Parathyroid adenoma (tissue), 2 donors: ENCODE measurements around the gene PPM1K.

Experiments used
- H2AFZ ChIP-seq: fragments of 300-600 bp; sonication (generic); one replicate; pipeline ENCODE4 v1.7.0; 2017; ENCODE audit warnings: antibody characterized with exemption, mild to moderate bottlenecking
- H3K27ac ChIP-seq: fragments of 300-600 bp; sonication (generic); one replicate; pipeline ENCODE4 v1.7.0; 2017
- H3K27me3 ChIP-seq: fragments of 300-600 bp; sonication (generic); one replicate; pipeline ENCODE4 v1.7.0; 2017; ENCODE audit warnings: low read length; ENCODE audit not compliant: control insufficient read depth, insufficient read depth
- H3K36me3 ChIP-seq: fragments of 300-600 bp; sonication (generic); one replicate; pipeline ENCODE4 v1.7.0; 2017; ENCODE audit warnings: low read length; ENCODE audit not compliant: control insufficient read depth, insufficient read depth
- H3K4me1 ChIP-seq: fragments of 300-600 bp; sonication (generic); one replicate; pipeline ENCODE4 v1.7.0; 2017; ENCODE audit warnings: control low read depth
- H3K4me2 ChIP-seq: fragments of 300-600 bp; sonication (generic); one replicate; pipeline ENCODE4 v1.7.0; 2017; ENCODE audit warnings: low read length
- H3K4me3 ChIP-seq: fragments of 300-600 bp; sonication (generic); one replicate; pipeline ENCODE4 v1.7.0; 2017; ENCODE audit warnings: low read depth, low read length
- H3K79me2 ChIP-seq: fragments of 300-600 bp; sonication (generic); one replicate; pipeline ENCODE4 v1.7.0; 2017; ENCODE audit warnings: control low read depth
- H3K9ac ChIP-seq: fragments of 300-600 bp; sonication (generic); one replicate; pipeline ENCODE4 v1.7.0; 2017; ENCODE audit warnings: mild to moderate bottlenecking
- H3K9me3 ChIP-seq: fragments of 300-600 bp; sonication (generic); one replicate; pipeline ENCODE4 v1.7.0; 2017; ENCODE audit warnings: low read length; ENCODE audit not compliant: control insufficient read depth
- CTCF ChIP-seq: fragments of 300-600 bp; sonication (generic); IDR thresholded peaks from one replicate; pipeline ENCODE4 v1.7.0; 2017; ENCODE audit warnings: antibody characterized with exemption, mild to moderate bottlenecking
- donor health status: primary hyperparathyroidism.

PPM1K gene

GRCh38 chr4:88284439-88285234, at the start of gene PPM1K:
Gene PPM1K (minus strand): TSS chr4:88284561. CDS start chr4:88278583, 5,978 bp downstream.
- H3K9me3 ChIP-seq, result no peaks in the 10 kb centered on the region
- peaks cover 2% of the 10 kb centered on the region for H3K4me1 ChIP-seq
- peaks cover 9% of the 10 kb centered on the region for H3K79me2 ChIP-seq
- peak within 1 kb of the TSS; percentile 95 for H3K4me3 ChIP-seq
- H3K27ac ChIP-seq, result peak within 1 kb of the TSS; percentile 94
- no peak within 1 kb of the TSS for H3K9ac ChIP-seq
- no peaks in the 10 kb centered on the region for H3K36me3 ChIP-seq
- H2AFZ ChIP-seq, result peak within 1 kb of the TSS; percentile 89
- H3K4me2 ChIP-seq, result peak within 1 kb of the TSS; percentile 54
- peak; percentile 20 for TF ChIP-seq CTCF
- H3K27me3 ChIP-seq, result no peaks in the 10 kb centered on the region

- no peaks in the 10 kb centered on the region for H3K9me3 ChIP-seq
- TF ChIP-seq CTCF, result no peak
- H3K36me3 ChIP-seq, result no peaks in the 10 kb centered on the region
- no peak overlapping the region for H3K4me3 ChIP-seq
- H3K9ac ChIP-seq, result no peak overlapping the region
- no peak overlapping the region for H3K4me2 ChIP-seq
- H3K79me2 ChIP-seq, result no peaks in the 10 kb centered on the region
- H2AFZ ChIP-seq, result no peak overlapping the region
- H3K4me1 ChIP-seq, result no peaks in the 10 kb centered on the region
- H3K27me3 ChIP-seq, result no peaks in the 10 kb centered on the region
- no peak overlapping the region for H3K27ac ChIP-seq
Observed at GRCh38 chr4:88333741-88334405, 49.5 kb upstream of the PPM1K start.

- Histone ChIP-seq H3K9ac (no peak overlapping the region), H2AFZ (no peak overlapping the region)
- no peak for TF ChIP-seq CTCF
Observed at GRCh38 chr4:88327665-88328064, 43.3 kb upstream of the PPM1K start.

GRCh38 chr4:88320780-88321373, 36.5 kb upstream of the PPM1K start:
- Histone ChIP-seq H3K27me3 (no peaks in the 10 kb centered on the region), H2AFZ (peak overlapping the region; percentile 75), H3K4me1 (no peaks in the 10 kb centered on the region), H3K4me2 (peak overlapping the region; percentile 2), H3K79me2 (no peaks in the 10 kb centered on the region), H3K9me3 (no peaks in the 10 kb centered on the region), H3K4me3 (no peak overlapping the region), H3K36me3 (no peaks in the 10 kb centered on the region), H3K9ac (no peak overlapping the region), H3K27ac (no peak overlapping the region)
- TF ChIP-seq CTCF, result no peak

More at GRCh38 chr4:88327665-88328064, 43.3 kb upstream of the PPM1K start:
- Histone ChIP-seq H3K9me3 (no peaks in the 10 kb centered on the region), H3K4me3 (no peak overlapping the region), H3K27ac (no peak overlapping the region), H3K36me3 (no peaks in the 10 kb centered on the region), H3K27me3 (no peaks in the 10 kb centered on the region), H3K4me2 (no peak overlapping the region), H3K79me2 (no peaks in the 10 kb centered on the region), H3K4me1 (no peaks in the 10 kb centered on the region)
